CD14-positive monocyte (primary cell): ENCODE data around the gene CA14. TPM values are rescaled to one million over a fixed set of nuclear protein-coding genes. Genes with fewer than 3 reads are reported as not detected.
A peak's percentile ranks its signal among the peaks of the same experiment; 100 is the strongest.

Experiments used
- DNase-seq, 3 donors: peaks; one replicate each; pipeline ENCODE4 v3.0.0-alpha.2; 2011 to 2022
- H2AFZ ChIP-seq: 2 replicates; pipeline ENCODE4 v1.6.0; 2012; ENCODE audit warnings: mild to moderate bottlenecking, low read depth, low read length, inconsistent platforms; ENCODE audit not compliant: insufficient read depth, poor library complexity, severe bottlenecking
- H3K27ac ChIP-seq, 2 donors: 1 replicate in 1 of 2; 2 replicates in 1 of 2; pipeline ENCODE4 v1.5.1; 2012 to 2013; ENCODE audit warnings: low read length in 2 of 2, control low read depth in 1 of 2, inconsistent platforms in 1 of 2, low read depth in 1 of 2, mild to moderate bottlenecking in 1 of 2
- H3K27me3 ChIP-seq, 2 donors: one replicate each; pipeline versions ENCODE4 v1.6.0 to v1.6.1; 2011 to 2013; ENCODE audit warnings: low read length in 2 of 2; ENCODE audit not compliant: control insufficient read depth in 2 of 2, insufficient read depth in 2 of 2
- H3K36me3 ChIP-seq, 2 donors: replicated peaks in 1 of 2; 1 replicate in 1 of 2; 2 replicates in 1 of 2; pipeline versions ENCODE4 v1.5.1 to v1.6.1; 2012 to 2013; ENCODE audit warnings: low read length in 2 of 2, control low read depth in 1 of 2, inconsistent platforms in 1 of 2, mild to moderate bottlenecking in 1 of 2; ENCODE audit not compliant: insufficient read depth in 2 of 2, control insufficient read depth in 1 of 2
- H3K4me1 ChIP-seq, 2 donors: 1 replicate in 1 of 2; 2 replicates in 1 of 2; pipeline versions ENCODE4 v1.5.1 to v1.6.1; 2012 to 2013; ENCODE audit warnings: low read length in 2 of 2, control low read depth in 1 of 2, inconsistent platforms in 1 of 2, mild to moderate bottlenecking in 1 of 2, moderate library complexity in 1 of 2; ENCODE audit not compliant: insufficient read depth in 2 of 2, control insufficient read depth in 1 of 2
- H3K4me2 ChIP-seq: replicated peaks from 2 replicates; pipeline ENCODE3; 2012; ENCODE audit warnings: low read length, moderate library complexity, mild to moderate bottlenecking; ENCODE audit not compliant: poor library complexity, severe bottlenecking; ENCODE audit errors: extremely low read depth
- H3K4me3 ChIP-seq, 3 experiments: fragments of 200-600 bp in 1 of 3; sonication (generic) in 1 of 3; replicated peaks in 1 of 3; 1 replicate in 2 of 3; 2 replicates in 1 of 3; pipeline ENCODE4 v1.5.1; 2011 to 2013; ENCODE audit warnings: low read length in 3 of 3, mild to moderate bottlenecking in 3 of 3, control low read depth in 2 of 3, low read depth in 2 of 3, inconsistent platforms in 1 of 3, moderate library complexity in 1 of 3
- H3K79me2 ChIP-seq: 2 replicates; pipeline ENCODE4 v1.6.0; 2012; ENCODE audit warnings: mild to moderate bottlenecking, control low read depth, inconsistent platforms, low read length, moderate library complexity; ENCODE audit not compliant: insufficient read depth
- H3K9ac ChIP-seq: 2 replicates; pipeline ENCODE4 v1.6.0; 2017; ENCODE audit warnings: low read length, mild to moderate bottlenecking; ENCODE audit not compliant: insufficient read depth, poor library complexity, severe bottlenecking
- H3K9me3 ChIP-seq, 2 donors: replicated peaks in 1 of 2; 1 replicate in 1 of 2; 2 replicates in 1 of 2; pipeline versions ENCODE4 v1.5.1 to v1.6.1; 2012 to 2013; ENCODE audit warnings: low read length in 2 of 2, control low read depth in 1 of 2; ENCODE audit not compliant: control insufficient read depth in 1 of 2, insufficient read depth in 1 of 2
- H4K20me1 ChIP-seq: 2 replicates; pipeline ENCODE4 v1.6.0; 2012; ENCODE audit warnings: mild to moderate bottlenecking, low read length, control low read depth, moderate library complexity; ENCODE audit not compliant: insufficient read depth
- H3K27ac Mint-ChIP-seq, 7 donors: one replicate each; pipeline ENCODE4 v1.8.0; 2020; ENCODE audit warnings: mild to moderate bottlenecking in 7 of 7, mixed read lengths in 7 of 7, moderate library complexity in 6 of 7, inconsistent platforms in 2 of 7
- H3K27me3 Mint-ChIP-seq, 3 donors: one replicate each; pipeline ENCODE4 v1.8.0; 2021 to 2022; ENCODE audit warnings: low read depth in 3 of 3, mild to moderate bottlenecking in 3 of 3, mixed read lengths in 3 of 3, moderate library complexity in 3 of 3, inconsistent platforms in 1 of 3
- H3K36me3 Mint-ChIP-seq, 2 donors: one replicate each; pipeline ENCODE4 v1.8.0; 2020; ENCODE audit warnings: mixed read lengths in 2 of 2, inconsistent platforms in 1 of 2, mild to moderate bottlenecking in 1 of 2
- H3K4me1 Mint-ChIP-seq: one replicate; pipeline ENCODE4 v1.8.0; 2020; ENCODE audit warnings: mild to moderate bottlenecking, mixed read lengths
- H3K4me3 Mint-ChIP-seq, 2 donors: one replicate each; pipeline ENCODE4 v1.8.0; 2020; ENCODE audit warnings: mild to moderate bottlenecking in 2 of 2, mixed read lengths in 2 of 2, moderate library complexity in 1 of 2
- H3K9me3 Mint-ChIP-seq, 7 donors: one replicate each; pipeline ENCODE4 v1.8.0; 2020 to 2022; ENCODE audit warnings: mixed read lengths in 7 of 7, mild to moderate bottlenecking in 6 of 7, moderate library complexity in 6 of 7, inconsistent platforms in 2 of 7
- WGBS: methylation state at CpG from one replicate; pipeline ENCODE4 v1.1.5; 2013; ENCODE audit warnings: missing lambda C conversion rate; ENCODE audit not compliant: insufficient coverage; 5-methylcytosine and 5-hydroxymethylcytosine counted together
- intact Hi-C, 2 donors: fragments of 100-400 bp; cut with micrococcal nuclease; formaldehyde crosslinking; loops; one replicate each; pipeline versions ENCODE4 v1.15.0 to v1.15.1; 2023
- polyA plus RNA-seq, 3 donors: library from polyadenylated mRNA; depleted of rRNA in 1 of 3; unstranded in 2 of 3; stranded (reverse) in 1 of 3; fragments of 300-500 nt in 2 of 3; fragments of >200 nt in 1 of 3; fragmentation: Illumina TruSeq in 2 of 3; gene quantifications; 1 replicate in 2 of 3; 2 replicates in 1 of 3; pipeline ENCODE4 v1.2.3, GENCODE V29; 2012 to 2021
- TF ChIP-seq, protein P1 (sequence below): fragments of 200-600 bp; IDR thresholded peaks from one replicate; pipeline ENCODE4 v1.8.0; 2022; ENCODE audit warnings: antibody characterized with exemption, mild to moderate bottlenecking

The CA14 gene
- polyA plus RNA-seq, 3 donors, result not detected

DNA sequence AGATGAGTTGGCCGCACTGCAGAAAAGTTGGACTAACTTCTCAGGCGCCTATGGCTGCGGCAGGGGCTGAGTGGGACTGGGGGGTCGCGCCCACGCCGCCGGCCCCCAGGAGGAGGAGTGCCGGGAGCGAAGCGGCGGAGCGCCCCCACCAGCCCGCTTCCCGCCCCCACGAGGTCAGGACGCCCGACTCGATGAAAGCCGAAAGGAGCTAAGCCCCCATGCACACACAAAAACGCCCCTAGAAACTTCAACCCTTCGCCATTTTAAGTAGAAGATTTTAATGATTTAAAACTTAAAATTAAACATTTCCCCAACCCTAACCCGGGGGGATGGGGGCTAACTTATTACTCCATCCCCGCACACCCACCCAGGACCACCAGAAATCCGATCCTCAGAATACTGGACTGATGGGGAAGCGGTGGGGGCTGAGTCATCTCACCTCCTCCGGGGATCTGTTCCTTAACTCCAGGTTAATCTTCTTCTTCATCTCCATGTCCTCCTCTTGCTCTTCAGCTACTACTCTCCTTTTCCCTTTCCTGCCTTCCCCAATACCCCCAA, 22.2 kb upstream of the CA14 start:
- WGBS, result 0% methylated on average over 9 of the region's 27 CpGs
- intact Hi-C loops, result loop anchor here in 1 of 2 donors (10.0 kb wide), 1 partner anchor 51 kb away; no protein-coding TSS in a partner anchor
- H3K27ac ChIP-seq, result peak overlapping the region; percentile 97
- no peak overlapping the region for H3K4me3 Mint-ChIP-seq
- peaks cover 18% of the 10 kb centered on the region for H3K4me1 Mint-ChIP-seq
- H3K9ac ChIP-seq, result peak overlapping the region; percentile 93
- H4K20me1 ChIP-seq, result no peaks in the 10 kb centered on the region
- DNase-seq, result peak in 2 of 3 donors; percentile 46 to 66
- peaks cover 0 to 4% of the 10 kb centered on the region in 2 donors for H3K36me3 ChIP-seq
- H3K36me3 Mint-ChIP-seq, result peaks cover 3 to 7% of the 10 kb centered on the region in 2 donors
- TF ChIP-seq, protein P1, sequence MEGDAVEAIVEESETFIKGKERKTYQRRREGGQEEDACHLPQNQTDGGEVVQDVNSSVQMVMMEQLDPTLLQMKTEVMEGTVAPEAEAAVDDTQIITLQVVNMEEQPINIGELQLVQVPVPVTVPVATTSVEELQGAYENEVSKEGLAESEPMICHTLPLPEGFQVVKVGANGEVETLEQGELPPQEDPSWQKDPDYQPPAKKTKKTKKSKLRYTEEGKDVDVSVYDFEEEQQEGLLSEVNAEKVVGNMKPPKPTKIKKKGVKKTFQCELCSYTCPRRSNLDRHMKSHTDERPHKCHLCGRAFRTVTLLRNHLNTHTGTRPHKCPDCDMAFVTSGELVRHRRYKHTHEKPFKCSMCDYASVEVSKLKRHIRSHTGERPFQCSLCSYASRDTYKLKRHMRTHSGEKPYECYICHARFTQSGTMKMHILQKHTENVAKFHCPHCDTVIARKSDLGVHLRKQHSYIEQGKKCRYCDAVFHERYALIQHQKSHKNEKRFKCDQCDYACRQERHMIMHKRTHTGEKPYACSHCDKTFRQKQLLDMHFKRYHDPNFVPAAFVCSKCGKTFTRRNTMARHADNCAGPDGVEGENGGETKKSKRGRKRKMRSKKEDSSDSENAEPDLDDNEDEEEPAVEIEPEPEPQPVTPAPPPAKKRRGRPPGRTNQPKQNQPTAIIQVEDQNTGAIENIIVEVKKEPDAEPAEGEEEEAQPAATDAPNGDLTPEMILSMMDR, result no peak
- H3K27me3 Mint-ChIP-seq, result peaks cover 0 to 2% (median 0%) of the 10 kb centered on the region in 3 donors
- H2AFZ ChIP-seq, result peak overlapping the region; percentile 92
- peak overlapping the region; percentile 81 to 89 (median 82) for H3K4me3 ChIP-seq
- peaks cover 24 to 25% of the 10 kb centered on the region in 2 donors for H3K4me1 ChIP-seq
- H3K27me3 ChIP-seq, result no peaks in the 10 kb centered on the region
- H3K9me3 ChIP-seq, result no peaks in the 10 kb centered on the region
- peaks cover 53% of the 10 kb centered on the region for H3K79me2 ChIP-seq
- peak overlapping the region; percentile 99 for H3K4me2 ChIP-seq
- no peaks in the 10 kb centered on the region for H3K9me3 Mint-ChIP-seq
- peak overlapping the region in 1 of 7 donors; percentile 97 for H3K27ac Mint-ChIP-seq

DNA sequence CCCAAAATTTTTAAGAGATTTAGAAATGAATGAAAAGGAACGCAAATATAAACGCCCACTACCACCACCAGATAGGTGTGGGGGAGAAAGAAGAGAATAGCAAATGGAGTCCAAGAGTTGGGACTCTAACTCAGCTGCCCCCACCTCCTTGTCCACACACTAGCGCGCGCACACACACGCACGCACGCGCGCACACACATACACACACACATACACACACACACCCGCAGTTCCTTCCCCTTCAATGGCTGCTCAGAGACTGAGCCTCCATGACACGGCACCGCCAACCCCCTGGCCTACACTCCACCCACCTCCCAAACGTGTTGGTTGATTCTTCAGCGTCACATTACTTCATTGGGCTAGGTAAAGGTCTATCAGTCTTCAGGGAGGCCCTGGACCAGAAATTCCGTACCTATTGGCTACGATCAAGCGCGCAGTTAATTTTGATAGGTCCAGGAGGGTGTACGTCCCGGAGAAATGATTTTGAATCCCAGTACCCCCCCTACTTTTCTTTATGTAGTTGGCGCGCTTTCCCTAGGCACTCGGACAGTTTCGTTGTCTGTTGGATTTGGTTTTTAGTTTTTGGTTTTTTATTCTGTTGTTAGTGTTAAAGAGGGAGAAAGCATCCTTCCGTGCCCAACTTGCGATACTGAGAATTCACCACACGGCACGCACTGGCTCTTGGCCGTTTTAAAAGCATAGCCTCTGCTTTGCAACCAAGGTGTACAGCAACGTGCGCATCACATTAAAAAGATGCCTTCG, 21.5 kb upstream of the CA14 start, which contains the start of gene ANP32E:
ANP32E (minus strand) TSS at position 261 of the 762 bp plus-strand sequence. CDS start 326 bp downstream, outside the sequence.
- peaks cover 18% of the 10 kb centered on the region for H3K4me1 Mint-ChIP-seq
- Histone ChIP-seq H3K27me3 (no peaks in the 10 kb centered on the region), H3K27ac (peak within 1 kb of the TSS; percentile 97), H3K79me2 (peaks cover 46% of the 10 kb centered on the region), H3K9me3 (no peaks in the 10 kb centered on the region), H3K9ac (peak within 1 kb of the TSS; percentile 93), H3K4me3 (peak within 1 kb of the TSS; percentile 81 to 89 (median 82)), H3K4me2 (peak within 1 kb of the TSS; percentile 99), H3K36me3 (peaks cover 0 to 4% of the 10 kb centered on the region in 2 donors), H4K20me1 (no peaks in the 10 kb centered on the region), H2AFZ (peak within 1 kb of the TSS; percentile 92), H3K4me1 (peaks cover 24 to 25% of the 10 kb centered on the region in 2 donors)
- no peaks in the 10 kb centered on the region for H3K9me3 Mint-ChIP-seq
- H3K27me3 Mint-ChIP-seq, result peaks cover 0 to 2% (median 1%) of the 10 kb centered on the region in 3 donors
- intact Hi-C loops, result loop anchor here in 1 of 2 donors (10.0 kb wide), 1 partner anchor 51 kb away; no protein-coding TSS in a partner anchor
- peak within 1 kb of the TSS in 1 of 2 donors; percentile 31 for H3K4me3 Mint-ChIP-seq
- H3K36me3 Mint-ChIP-seq, result no peaks in the 10 kb centered on the region
- DNase-seq, result peak; percentile 96 to 97 (median 97)
- TF ChIP-seq, protein P1, result no peak
- H3K27ac Mint-ChIP-seq, result peak within 1 kb of the TSS in 6 of 7 donors; percentile 96 to 99 (median 98)
- 0% methylated on average over 16 of the region's 33 CpGs for WGBS
